ENCODE results near the gene FGF12. TPM values are rescaled to one million over a fixed set of nuclear protein-coding genes. Genes with fewer than 3 reads are reported as not detected.
A peak's percentile ranks its signal among the peaks of the same experiment; 100 is the strongest.

FGF12 gene
- total RNA-seq, 2 experiments from 2014 or later: 0.06 to 1.7 TPM

GRCh38 chr3:192129586-192129985 is 597.8 kb downstream of the FGF12 start:
- TF ChIP-seq EZH2phosphoT487 (IDR thresholded peaks at IDR 0.05; ENCODE audit: borderline replicate concordance, low read depth, low read length): no peak
- TF ChIP-seq CTCF (conservative IDR thresholded peaks at IDR 0.05; ENCODE audit: low read length): no peak
- Histone ChIP-seq H3K9me2 (ENCODE audit: insufficient read depth, low read length) (no peaks in the 10 kb centered on the region), H4K20me1 (ENCODE audit: insufficient read depth, low read length) (no peaks in the 10 kb centered on the region), H3K9me3 (ENCODE audit: low read length) (peaks cover 11% of the 10 kb centered on the region; the same call in 1 of the 2 replicates), H3K4me2 (ENCODE audit: low read length) (no peak overlapping the region), H3K4me3 (ENCODE audit: low read depth, low read length, poor library complexity, severe bottlenecking) (no peak overlapping the region), H3K4me1 (ENCODE audit: insufficient read depth, low read length, poor library complexity, severe bottlenecking) (peaks cover 42% of the 10 kb centered on the region), H3K79me2 (ENCODE audit: insufficient read depth, low read depth, low read length) (no peaks in the 10 kb centered on the region), H2AFZ (ENCODE audit: low read length) (peak overlapping the region; percentile 34; the same call in 1 of the 2 replicates), H3K27ac (ENCODE audit: low read depth, low read length, poor library complexity, severe bottlenecking) (no peak overlapping the region), H3K36me3 (ENCODE audit: insufficient read depth, low read length) (peaks cover 5% of the 10 kb centered on the region; the same call in 1 of the 2 replicates)
- ChIA-PET POLR2A (interaction anchor here (1.6 kb wide), 1 partner anchor 18 kb away, joined by 4 read pairs; no protein-coding TSS in a partner anchor), CTCF (ENCODE audit: unreplicated experiment) (no interaction called here)
- BruUV-seq (replicated peaks): no TSS peak
- intact Hi-C loops (cut with micrococcal nuclease; ENCODE audit: unreplicated experiment): no loop called here
- DNase-seq (ENCODE audit: low spot score): no peak

GRCh38 chr3:192128922-192129321 is 598.4 kb downstream of the FGF12 start:
- Histone ChIP-seq H3K4me1 (ENCODE audit: insufficient read depth, low read length, poor library complexity, severe bottlenecking) (peaks cover 43% of the 10 kb centered on the region), H3K27ac (ENCODE audit: low read depth, low read length, poor library complexity, severe bottlenecking) (no peak overlapping the region), H3K9me2 (ENCODE audit: insufficient read depth, low read length) (no peaks in the 10 kb centered on the region), H3K9me3 (ENCODE audit: low read length) (peaks cover 11% of the 10 kb centered on the region; the same call in 1 of the 2 replicates), H3K36me3 (ENCODE audit: insufficient read depth, low read length) (peaks cover 5% of the 10 kb centered on the region; the same call in 1 of the 2 replicates), H3K4me2 (ENCODE audit: low read length) (peak overlapping the region; percentile 34; the same call in 1 of the 2 replicates), H2AFZ (ENCODE audit: low read length) (peak overlapping the region; percentile 81), H3K79me2 (ENCODE audit: insufficient read depth, low read depth, low read length) (no peaks in the 10 kb centered on the region), H3K4me3 (ENCODE audit: low read depth, low read length, poor library complexity, severe bottlenecking) (no peak overlapping the region), H4K20me1 (ENCODE audit: insufficient read depth, low read length) (no peaks in the 10 kb centered on the region)
- ChIA-PET POLR2A (interaction anchor here (0.7 to 1.6 kb wide), 5 partner anchors 17 to 87 kb away, joined by 3 to 4 read pairs (median 3); no protein-coding TSS in a partner anchor), CTCF (ENCODE audit: unreplicated experiment) (no interaction called here)
- TF ChIP-seq CTCF (conservative IDR thresholded peaks at IDR 0.05; ENCODE audit: low read length) (no peak), EZH2phosphoT487 (IDR thresholded peaks at IDR 0.05; ENCODE audit: borderline replicate concordance, low read depth, low read length) (no peak)
- intact Hi-C loops (cut with micrococcal nuclease; ENCODE audit: unreplicated experiment): no loop called here
- DNase-seq (ENCODE audit: low spot score): peak; percentile 12
- no TSS peak for BruUV-seq (replicated peaks)

- no peaks in the 10 kb centered on the region for H3K9me2 ChIP-seq (ENCODE audit: insufficient read depth, low read length)
- ChIA-PET POLR2A (interaction anchor here (0.6 to 1.6 kb wide), 7 partner anchors 9 to 213 kb away, joined by 3 to 4 read pairs (median 3); no protein-coding TSS in a partner anchor), CTCF (ENCODE audit: unreplicated experiment) (no interaction called here)
- no peak overlapping the region for H3K4me2 ChIP-seq (ENCODE audit: low read length)
- TF ChIP-seq EZH2phosphoT487 (IDR thresholded peaks at IDR 0.05; ENCODE audit: borderline replicate concordance, low read depth, low read length) (no peak), CTCF (conservative IDR thresholded peaks at IDR 0.05; ENCODE audit: low read length) (no peak)
- peaks cover 51% of the 10 kb centered on the region for H3K4me1 ChIP-seq (ENCODE audit: insufficient read depth, low read length, poor library complexity, severe bottlenecking)
- BruUV-seq (replicated peaks): no TSS peak
- DNase-seq (ENCODE audit: low spot score): no peak
- no peak overlapping the region for H3K27ac ChIP-seq (ENCODE audit: low read depth, low read length, poor library complexity, severe bottlenecking)
- H3K9me3 ChIP-seq (ENCODE audit: low read length): peaks cover 11% of the 10 kb centered on the region; the same call in 1 of the 2 replicates
- no peak overlapping the region for H3K4me3 ChIP-seq (ENCODE audit: low read depth, low read length, poor library complexity, severe bottlenecking)
- peaks cover 5% of the 10 kb centered on the region; the same call in 1 of the 2 replicates for H3K36me3 ChIP-seq (ENCODE audit: insufficient read depth, low read length)
- no peaks in the 10 kb centered on the region for H3K79me2 ChIP-seq (ENCODE audit: insufficient read depth, low read depth, low read length)
- H4K20me1 ChIP-seq (ENCODE audit: insufficient read depth, low read length): no peaks in the 10 kb centered on the region
- intact Hi-C loops (cut with micrococcal nuclease; ENCODE audit: unreplicated experiment): no loop called here
- peak overlapping the region; percentile 81; the same call in 1 of the 2 replicates for H2AFZ ChIP-seq (ENCODE audit: low read length)
Measured at GRCh38 chr3:192128060-192128459, 599.3 kb downstream of the FGF12 start.

All from OCI-LY7 (cell line).